ENCODE data around the gene PLPPR4. TPM values are rescaled to one million over a fixed set of nuclear protein-coding genes. Genes with fewer than 3 reads are reported as not detected.
"Not testable (repeated sequence)": the region's sequence is repeated elsewhere in the genome, so short reads cannot be mapped to it uniquely, and the experiment has no call there.

PLPPR4 gene
- total RNA-seq, 1 experiment from 2014 or later, result 0.57 TPM

DNA sequence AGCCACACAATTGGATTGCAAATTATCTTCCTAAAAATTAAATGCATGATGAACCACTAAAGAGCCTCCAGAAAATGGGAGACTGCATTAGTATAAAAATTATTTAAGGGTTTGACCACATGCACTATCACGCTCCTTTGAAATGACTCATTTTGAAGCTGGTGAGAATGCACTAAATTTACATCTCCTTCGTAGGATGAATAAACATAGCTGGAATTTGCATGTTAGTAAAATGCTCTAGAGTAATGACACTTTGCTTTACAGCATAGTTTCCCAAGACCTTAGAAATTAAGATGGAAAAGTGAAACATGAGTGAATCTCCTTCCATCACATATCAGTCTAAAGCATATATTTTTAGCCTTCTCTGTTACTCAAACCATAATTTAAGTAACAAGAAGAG lies 2.4 kb downstream of the PLPPR4 start:
- peak; percentile 63 for DNase-seq (ENCODE audit: low spot score)

DNA sequence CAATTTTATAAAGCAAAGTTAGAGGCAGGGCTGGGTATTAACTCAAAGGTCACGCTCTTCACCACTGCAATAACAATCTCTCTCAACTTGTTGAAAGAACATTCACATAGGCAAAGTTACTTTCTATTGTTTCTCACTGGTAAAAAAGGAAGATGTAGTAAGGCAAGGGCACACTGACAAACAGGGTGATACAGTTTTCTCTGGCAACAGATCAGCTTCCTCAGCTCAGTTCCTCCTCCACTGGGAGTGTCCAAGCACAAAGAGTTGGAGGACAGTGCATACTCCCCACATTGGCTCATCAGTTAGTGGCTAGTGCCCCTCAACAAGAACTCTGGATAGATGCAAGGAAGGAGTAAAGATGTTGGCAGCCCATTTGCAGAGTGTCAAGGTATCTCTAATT lies 3.7 kb downstream of the PLPPR4 start:
- DNase-seq (ENCODE audit: low spot score), result no peak

DNA sequence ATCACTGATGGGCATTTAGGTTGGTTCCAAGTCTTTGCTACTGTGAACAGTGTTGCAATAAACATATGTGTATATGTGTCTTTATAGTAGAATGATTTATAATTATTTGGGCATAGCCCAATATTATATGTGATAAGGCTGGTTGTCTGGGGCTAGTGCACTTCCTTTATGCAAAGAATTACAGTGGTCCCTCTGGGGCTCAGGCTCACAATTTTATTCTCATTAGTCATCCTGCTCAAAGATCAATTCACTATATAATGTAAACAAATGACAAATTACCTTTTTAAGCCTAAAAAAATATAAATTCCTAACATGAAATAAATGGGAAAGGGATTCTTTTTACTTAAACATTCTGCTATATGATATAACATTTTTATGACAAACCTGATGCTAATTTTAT lies 5.0 kb downstream of the PLPPR4 start:
- DNase-seq (ENCODE audit: low spot score), result no peak

DNA sequence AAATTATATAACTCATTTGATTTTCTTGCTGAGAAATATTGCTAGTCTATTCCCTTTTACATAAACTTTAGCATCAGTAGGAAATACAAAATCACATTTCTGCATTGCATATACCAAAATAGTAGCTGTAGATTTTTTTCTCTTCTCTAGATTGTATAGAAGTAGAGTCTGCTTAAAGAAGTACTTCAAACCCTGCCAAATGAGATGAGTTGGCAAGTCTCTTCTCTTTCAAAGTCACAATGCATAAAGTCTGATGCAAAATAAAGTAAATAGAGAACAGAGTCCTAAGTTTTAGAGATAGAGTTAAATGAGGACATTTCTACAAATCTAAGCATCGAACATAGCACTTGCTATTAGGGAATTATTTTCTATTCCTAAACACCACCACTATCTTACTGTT lies 6.4 kb downstream of the PLPPR4 start:
- DNase-seq (ENCODE audit: low spot score), result no peak

- DNase-seq (ENCODE audit: low spot score), result no peak
These were observed 7.0 kb downstream of the PLPPR4 start for GRCh38 chr1:99271249-99271648.

DNA sequence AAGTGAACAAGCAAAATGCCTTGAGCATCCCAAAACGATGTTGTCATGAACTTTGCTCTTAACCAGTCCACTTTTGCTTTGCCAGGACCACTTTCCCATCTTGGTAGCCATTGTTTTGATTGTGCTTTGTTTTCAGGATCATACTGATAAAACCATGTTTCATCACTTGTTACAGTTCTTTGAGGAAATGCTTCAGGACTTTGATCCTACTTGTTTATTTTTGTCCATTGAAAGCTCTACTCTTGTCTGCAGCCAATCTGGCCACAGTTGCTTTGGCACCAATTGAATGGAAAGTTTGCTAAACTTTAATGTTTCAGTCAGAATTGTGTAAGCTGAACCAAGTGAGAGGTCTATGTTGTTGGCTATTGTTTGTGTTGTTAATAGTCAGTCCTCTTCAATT lies 12.8 kb downstream of the PLPPR4 start:
- DNase-seq (ENCODE audit: low spot score), result no peak

DNA sequence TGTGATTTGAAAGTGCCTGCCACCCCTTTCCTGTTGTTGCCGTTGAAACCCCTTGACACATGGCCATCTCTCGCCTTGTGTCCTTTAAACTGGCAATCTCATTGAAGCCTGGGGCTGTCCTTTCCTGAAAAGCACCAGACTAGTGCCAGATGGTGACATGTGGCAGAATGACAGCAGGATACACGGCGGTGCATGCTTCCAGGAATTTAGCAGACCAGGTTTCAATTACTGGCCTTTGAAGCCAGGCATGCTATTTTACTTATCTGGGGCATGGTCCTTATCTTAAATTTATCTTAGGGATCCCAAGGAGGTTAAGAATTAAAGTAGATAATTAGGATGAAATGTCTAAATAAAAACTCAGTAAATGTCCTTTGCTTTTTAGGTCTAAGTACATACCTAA lies 15.2 kb downstream of the PLPPR4 start:
- no peak for DNase-seq (ENCODE audit: low spot score)

DNA sequence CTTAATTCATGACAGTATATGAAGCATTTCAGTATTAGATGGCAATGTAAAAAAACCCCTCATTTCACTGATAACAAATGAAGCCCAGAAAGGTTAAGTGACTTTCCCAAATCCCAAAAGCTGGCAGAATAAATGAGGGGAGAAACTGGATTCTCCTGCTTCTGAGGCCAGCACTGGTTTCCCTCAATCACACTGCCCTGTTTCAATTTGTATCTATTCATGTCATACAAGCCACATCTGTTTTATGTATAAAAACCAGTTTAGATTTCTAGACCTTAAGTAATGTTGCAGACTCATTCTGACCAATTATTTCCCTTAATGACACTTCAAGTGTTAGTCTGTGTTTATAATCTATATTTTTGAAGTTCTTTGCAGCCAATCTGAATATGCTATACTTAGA lies 16.8 kb downstream of the PLPPR4 start:
- no peak for DNase-seq (ENCODE audit: low spot score)

GRCh38 chr1:99282536-99282935 lies 18.2 kb downstream of the PLPPR4 start:
- no peak for DNase-seq (ENCODE audit: low spot score)

- not testable (repeated sequence) for DNase-seq (ENCODE audit: low spot score)
These were observed 19.2 kb downstream of the PLPPR4 start for GRCh38 chr1:99283521-99283920.

GRCh38 chr1:99292886-99293285 lies 28.6 kb downstream of the PLPPR4 start:
- no peak for DNase-seq (ENCODE audit: low spot score)

GRCh38 chr1:99297923-99298322 lies 33.6 kb downstream of the PLPPR4 start:
- no peak for DNase-seq (ENCODE audit: low spot score)

- DNase-seq (ENCODE audit: low spot score), result no peak
These were observed 40.5 kb downstream of the PLPPR4 start for GRCh38 chr1:99304725-99305282.

- peak; percentile 30 for DNase-seq (ENCODE audit: low spot score)
These were observed 41.3 kb downstream of the PLPPR4 start for GRCh38 chr1:99305626-99306025.

GRCh38 chr1:99306056-99306455 lies 41.8 kb downstream of the PLPPR4 start:
- no peak for DNase-seq (ENCODE audit: low spot score)

GRCh38 chr1:99306644-99307043 lies 42.4 kb downstream of the PLPPR4 start:
- no peak for DNase-seq (ENCODE audit: low spot score)

- no peak for DNase-seq (ENCODE audit: low spot score)
These were observed 51.0 kb downstream of the PLPPR4 start for GRCh38 chr1:99315305-99315704.

- DNase-seq (ENCODE audit: low spot score), result no peak
These were observed 62.1 kb downstream of the PLPPR4 start for GRCh38 chr1:99326215-99326949.

GRCh38 chr1:99327357-99327756 lies 63.1 kb downstream of the PLPPR4 start:
- no peak for DNase-seq (ENCODE audit: low spot score)

DNA sequence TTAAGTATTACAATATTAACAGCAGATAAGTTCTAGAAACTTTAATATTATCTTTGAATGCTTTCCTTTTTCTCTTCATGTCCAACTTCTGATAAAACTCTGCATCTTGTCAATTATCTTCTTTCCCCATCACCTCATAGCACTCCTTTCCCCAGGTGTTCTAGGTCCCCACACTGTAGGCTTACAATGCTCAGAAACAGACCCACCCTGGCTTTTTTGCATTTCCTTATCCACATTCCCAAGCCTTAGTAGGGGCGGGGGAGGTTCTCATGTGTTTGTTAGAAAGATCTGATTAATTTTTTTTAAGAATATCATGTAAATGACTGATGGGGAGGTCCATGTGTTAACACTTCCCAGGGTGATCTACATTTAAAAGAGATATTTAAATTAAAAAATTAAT lies 63.9 kb downstream of the PLPPR4 start:
- no peak for DNase-seq (ENCODE audit: low spot score)

DNA sequence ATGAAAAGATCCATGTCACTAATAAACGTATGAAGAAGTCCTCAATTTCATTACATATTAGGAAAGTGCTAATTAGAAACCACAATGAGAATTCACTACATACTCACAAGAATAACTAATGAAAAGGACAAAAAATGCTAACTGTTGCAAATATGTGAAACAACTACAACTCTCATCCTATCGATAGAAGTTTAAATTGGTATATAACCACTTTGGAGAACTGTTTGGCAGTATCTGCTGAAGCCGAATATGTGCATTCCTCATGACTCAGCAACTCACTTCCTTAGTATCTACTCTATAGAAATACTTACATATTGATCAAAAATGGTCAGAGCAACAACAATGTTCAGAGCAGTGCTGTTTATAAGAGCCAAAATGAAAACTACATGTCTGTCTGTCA lies 66.8 kb downstream of the PLPPR4 start:
- DNase-seq (ENCODE audit: low spot score), result no peak

- no peak for DNase-seq (ENCODE audit: low spot score)
These were observed 67.3 kb downstream of the PLPPR4 start for GRCh38 chr1:99331636-99332035.

GRCh38 chr1:99332561-99332960 lies 68.3 kb downstream of the PLPPR4 start:
- no peak for DNase-seq (ENCODE audit: low spot score)

DNA sequence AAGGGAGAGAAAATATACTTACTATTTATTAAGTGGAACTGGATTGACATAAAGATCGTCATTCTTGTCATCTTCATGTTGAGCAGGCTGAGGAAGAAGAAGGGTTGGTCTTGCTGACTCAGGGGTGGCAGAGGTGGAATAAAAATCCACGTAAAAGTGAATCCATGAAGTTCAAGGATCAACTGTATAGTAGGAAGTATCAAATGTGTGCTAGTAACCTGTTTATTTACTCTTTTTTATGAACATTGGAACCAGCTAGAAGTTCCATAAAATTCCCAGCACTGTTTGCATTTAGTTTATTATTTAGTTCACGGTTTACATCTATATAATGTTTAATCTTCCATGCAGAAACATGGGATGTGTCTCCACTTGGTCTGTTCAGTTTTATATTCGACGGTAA lies 70.7 kb downstream of the PLPPR4 start:
- no peak for DNase-seq (ENCODE audit: low spot score)

Measured in A172 (cell line).